Measurements from ENCODE around the gene KIAA0232.

DNA sequence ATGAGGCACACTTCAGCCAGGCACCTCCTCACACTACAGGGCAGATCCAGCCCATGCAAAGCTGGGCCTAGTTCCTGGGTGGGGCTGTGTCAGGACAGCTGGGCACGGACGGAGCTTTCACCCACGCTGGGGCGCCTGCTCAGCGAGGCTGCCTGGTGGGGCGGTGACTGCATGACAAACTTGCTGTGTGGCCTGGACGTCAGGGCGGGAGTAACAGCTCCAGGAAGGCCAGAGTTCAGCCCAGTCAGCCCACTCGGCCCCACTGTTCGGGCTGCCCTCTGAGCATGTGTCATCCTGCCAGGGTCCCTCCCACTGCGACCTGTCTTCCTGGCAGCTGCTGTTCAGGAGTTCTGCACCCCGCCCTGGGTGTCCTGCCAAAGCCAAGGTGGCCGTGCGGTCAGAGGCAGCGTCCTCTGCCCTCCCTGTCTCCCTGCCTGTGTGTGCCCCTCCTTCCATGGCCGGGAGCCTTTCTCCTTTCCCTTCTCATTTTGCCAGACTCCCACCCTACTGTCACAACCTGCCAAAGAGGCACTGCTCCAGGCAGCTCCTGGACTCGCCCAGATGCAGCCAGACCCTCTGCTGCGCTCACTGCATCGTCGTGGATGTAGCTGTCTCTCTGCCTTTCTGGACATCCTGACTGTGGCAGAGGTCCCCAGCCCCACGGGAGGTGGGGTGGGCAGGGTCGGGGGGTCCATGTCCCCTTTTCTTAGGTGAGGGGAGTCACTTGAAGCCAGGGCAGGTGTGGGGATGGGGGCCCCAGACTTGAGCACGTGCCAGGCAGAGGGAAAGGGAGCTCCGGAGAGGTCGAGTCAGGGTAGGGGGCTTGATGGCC lies 33.0 kb upstream of the KIAA0232 start:
- TF ChIP-seq, protein P1, sequence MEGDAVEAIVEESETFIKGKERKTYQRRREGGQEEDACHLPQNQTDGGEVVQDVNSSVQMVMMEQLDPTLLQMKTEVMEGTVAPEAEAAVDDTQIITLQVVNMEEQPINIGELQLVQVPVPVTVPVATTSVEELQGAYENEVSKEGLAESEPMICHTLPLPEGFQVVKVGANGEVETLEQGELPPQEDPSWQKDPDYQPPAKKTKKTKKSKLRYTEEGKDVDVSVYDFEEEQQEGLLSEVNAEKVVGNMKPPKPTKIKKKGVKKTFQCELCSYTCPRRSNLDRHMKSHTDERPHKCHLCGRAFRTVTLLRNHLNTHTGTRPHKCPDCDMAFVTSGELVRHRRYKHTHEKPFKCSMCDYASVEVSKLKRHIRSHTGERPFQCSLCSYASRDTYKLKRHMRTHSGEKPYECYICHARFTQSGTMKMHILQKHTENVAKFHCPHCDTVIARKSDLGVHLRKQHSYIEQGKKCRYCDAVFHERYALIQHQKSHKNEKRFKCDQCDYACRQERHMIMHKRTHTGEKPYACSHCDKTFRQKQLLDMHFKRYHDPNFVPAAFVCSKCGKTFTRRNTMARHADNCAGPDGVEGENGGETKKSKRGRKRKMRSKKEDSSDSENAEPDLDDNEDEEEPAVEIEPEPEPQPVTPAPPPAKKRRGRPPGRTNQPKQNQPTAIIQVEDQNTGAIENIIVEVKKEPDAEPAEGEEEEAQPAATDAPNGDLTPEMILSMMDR (IDR thresholded peaks at IDR 0.05; ENCODE audit: poor library complexity, severe bottlenecking), result no peak
- TF ChIP-seq POLR2AphosphoS5 (IDR thresholded peaks at IDR 0.05) (no peak), EZH2 (IDR thresholded peaks at IDR 0.05; ENCODE audit: borderline replicate concordance, insufficient read depth, low read length, poor library complexity, severe bottlenecking) (no peak), REST (IDR thresholded peaks at IDR 0.05; ENCODE audit: borderline replicate concordance) (no peak), SMC3 (conservative IDR thresholded peaks at IDR 0.05; ENCODE audit: poor library complexity) (no peak)

All from neural cell (in vitro differentiated cells).